ENCODE data around the gene DUSP22.

GRCh38 chr6:322259-322930 is 30.1 kb downstream of the DUSP22 start:
- TF ChIP-seq POLR2AphosphoS5 (IDR thresholded peaks at IDR 0.05; ENCODE audit: low read depth) = no peak
- peak in 1 of 2 experiments; percentile 38; a peak in 3 of 4 replicates for TF ChIP-seq CTCF (conservative IDR thresholded peaks at IDR 0.05; ENCODE audit: low read depth in 2 of 2)
- TF ChIP-seq EZH2 (IDR thresholded peaks at IDR 0.05; ENCODE audit: low read depth, unreplicated experiment) = no peak
- TF ChIP-seq JUNB (IDR thresholded peaks at IDR 0.05; ENCODE audit: unreplicated experiment) = no peak
- no peak for TF ChIP-seq CREB1 (CRISPR knock-in tag; IDR thresholded peaks at IDR 0.05; ENCODE audit: low read depth)
- no peak for TF ChIP-seq EZH2phosphoT487 (IDR thresholded peaks at IDR 0.05; ENCODE audit: unreplicated experiment)
- TF ChIP-seq REST (IDR thresholded peaks at IDR 0.05; ENCODE audit: unreplicated experiment) = no peak
- TF ChIP-seq ETS1 (IDR thresholded peaks at IDR 0.05) = no peak
- TF ChIP-seq STAT1 (IDR thresholded peaks at IDR 0.05; ENCODE audit: unreplicated experiment) = no peak
- TF ChIP-seq NANOG (IDR thresholded peaks at IDR 0.05; ENCODE audit: borderline replicate concordance) = no peak
